ENCODE data around the gene ADSS1. TPM values are rescaled to one million over a fixed set of nuclear protein-coding genes. Genes with fewer than 3 reads are reported as not detected.

Gene ADSS1
- polyA plus RNA-seq, 4 donors = 14.5 to 18.5 (median 17.3) TPM

DNA sequence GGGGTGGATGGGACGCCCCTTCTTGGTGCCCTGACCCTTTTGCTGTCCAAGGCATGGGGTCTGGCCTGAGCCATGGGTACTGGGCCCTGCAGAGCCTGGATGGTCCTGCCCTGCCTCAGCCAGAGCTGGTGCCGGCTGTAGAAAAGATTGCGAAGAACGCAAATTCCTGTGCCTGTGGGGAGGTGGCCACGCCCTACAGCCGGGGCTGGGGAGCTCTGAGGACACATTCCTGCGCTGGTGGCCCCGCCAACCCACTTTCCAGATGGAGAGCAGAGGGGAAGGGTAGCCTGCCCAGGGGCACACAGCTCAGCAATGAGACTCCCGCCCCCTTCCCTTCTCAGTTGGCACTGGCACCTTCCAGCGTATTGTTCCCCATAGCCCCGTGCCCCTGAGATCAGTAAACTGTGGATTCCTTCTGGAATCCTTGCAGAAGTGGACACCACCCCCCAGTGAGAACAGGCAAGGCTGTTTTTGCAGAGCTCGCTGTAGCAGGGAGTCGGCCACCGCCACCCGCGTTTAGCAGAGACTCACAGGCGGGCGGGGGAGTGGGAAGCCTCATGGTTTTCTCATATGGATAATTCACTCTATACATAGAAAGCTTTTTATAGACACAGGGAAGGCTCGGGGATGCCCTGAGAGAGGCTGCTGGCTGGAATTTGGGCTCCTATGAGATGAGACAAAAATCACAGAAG is 26.0 kb upstream of the ADSS1 start:
- DNase-seq (ENCODE audit: low read depth in 4 of 4, low spot score in 3 of 4) = no peak

DNA sequence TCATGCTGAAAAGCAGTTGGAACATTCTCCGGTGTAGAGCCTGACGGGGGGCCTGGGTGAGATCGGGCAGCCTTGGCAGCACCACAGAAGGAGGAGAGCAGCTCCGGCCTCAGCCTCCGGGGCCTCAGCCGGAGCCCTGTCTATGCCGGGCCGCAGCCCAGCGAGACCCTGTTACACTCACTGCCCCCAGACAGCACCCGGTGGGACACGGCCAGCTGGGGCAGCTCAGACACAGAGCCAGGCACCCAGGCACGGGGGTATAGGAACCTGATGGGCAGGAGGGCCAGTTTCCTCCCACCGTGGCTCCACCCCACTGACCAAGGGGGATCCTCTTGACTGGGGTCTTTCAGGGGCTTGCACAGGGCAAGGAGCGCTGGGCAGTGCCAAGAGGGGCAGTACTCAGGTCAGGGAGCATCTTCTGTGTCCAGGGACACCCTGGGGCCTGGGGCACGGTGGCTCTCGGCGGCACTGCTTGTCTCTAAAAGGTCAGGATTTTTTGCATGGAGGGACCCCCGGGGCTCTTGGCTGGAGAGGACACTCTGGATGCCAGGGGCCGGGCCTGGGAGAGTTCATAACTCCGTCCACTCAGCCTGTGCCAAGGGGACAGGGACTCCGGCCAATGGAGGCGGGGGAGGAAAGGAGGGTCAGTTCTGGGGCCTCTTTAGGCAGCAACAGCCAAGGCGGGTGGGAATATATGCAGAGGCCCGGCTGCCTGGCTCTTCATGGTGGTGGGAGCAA is 25.2 kb upstream of the ADSS1 start:
- no peak for DNase-seq (ENCODE audit: low read depth in 4 of 4, low spot score in 3 of 4)

DNA sequence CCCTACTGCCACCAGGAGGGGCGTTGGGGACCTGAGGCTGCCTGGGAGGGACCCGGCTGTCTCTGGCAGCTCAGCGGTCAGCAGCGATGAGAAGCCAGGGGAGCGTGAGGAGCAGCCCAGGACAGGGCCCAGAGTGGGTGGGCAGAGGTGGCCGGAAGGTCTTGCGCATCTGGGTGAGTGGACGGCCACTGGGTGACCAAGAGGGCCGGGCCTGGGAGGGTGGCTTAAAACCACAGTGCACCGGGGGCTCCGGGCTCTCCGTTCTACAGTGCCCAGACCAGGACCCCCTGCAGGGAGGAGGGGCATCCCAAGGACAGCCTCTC is 24.6 kb upstream of the ADSS1 start:
- no peak for DNase-seq (ENCODE audit: low read depth in 4 of 4, low spot score in 3 of 4)

DNA sequence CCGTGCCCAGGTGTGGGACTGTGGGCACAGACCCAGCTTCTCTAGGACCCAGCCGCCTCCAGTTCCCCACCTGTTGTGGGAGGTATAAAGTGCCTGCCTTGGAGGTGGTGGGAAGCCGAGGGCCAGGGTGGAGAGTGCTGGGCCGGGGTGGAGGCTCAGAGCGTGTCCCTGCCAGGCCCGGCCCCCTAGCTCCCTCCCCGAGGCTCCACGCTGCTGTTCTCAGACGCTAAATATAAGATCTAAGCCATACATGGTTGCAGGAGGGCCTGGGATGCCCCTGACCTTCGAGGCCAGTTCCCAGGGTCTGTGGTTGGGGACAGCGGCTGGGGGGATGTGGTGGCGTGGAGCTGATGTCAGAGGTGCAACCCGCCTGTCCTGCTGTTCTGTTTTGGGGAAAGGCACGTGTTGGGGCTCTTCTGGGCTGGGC is 23.8 kb upstream of the ADSS1 start:
- no peak for DNase-seq (ENCODE audit: low read depth in 4 of 4, low spot score in 3 of 4)

DNA sequence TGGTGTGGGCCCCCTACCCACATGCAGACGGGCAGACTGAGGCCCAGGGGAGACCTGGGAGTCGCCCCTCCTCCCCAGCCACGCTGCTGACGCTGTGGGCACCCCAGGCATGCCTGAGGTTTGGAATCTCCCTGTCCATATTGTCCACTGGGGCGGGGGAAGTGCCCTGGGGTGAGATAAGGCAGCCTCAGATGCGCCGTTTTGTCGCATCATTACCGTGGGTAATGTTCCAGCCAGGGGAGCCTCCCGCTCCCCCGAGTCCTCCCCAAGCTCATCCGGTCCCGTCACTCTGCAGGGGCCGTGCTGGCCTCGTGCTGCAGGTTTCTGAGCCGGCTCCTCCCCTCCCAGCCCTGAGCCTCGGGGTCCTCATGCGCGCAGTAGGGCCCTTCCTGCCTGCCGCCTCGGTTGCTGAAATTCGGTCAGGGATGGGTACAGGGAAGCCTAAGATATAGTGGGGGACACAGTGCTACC is 23.2 kb upstream of the ADSS1 start:
- DNase-seq (ENCODE audit: low read depth in 4 of 4, low spot score in 3 of 4) = no peak

DNA sequence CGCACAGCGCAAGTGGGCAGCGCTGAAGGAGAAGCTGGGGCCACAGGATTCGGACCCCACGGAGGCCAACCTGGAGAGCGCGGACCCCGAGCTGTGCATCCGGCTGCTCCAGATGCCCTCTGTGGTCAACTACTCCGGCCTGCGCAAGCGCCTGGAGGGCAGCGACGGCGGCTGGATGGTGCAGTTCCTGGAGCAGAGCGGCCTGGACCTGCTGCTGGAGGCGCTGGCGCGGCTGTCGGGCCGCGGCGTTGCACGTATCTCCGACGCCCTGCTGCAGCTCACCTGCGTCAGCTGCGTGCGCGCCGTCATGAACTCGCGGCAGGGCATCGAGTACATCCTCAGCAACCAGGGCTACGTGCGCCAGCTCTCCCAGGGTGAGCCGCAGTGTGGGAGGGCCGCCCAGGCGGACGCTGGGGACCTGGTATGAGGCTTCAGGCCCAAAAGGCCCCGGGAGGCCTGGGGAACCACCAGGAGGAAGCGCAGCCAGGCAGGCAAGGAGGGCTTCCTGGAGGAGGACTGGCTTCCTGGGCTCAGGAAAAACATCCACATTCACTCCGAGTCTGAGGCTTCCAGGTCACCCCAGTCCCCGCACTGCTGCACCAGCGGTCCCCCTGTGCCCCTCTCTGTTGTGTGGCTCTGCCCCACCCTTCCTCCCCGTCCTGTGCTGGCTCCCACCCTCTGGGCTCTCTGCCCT is 22.5 kb upstream of the ADSS1 start:
- DNase-seq (ENCODE audit: low read depth in 4 of 4, low spot score in 3 of 4) = no peak

DNA sequence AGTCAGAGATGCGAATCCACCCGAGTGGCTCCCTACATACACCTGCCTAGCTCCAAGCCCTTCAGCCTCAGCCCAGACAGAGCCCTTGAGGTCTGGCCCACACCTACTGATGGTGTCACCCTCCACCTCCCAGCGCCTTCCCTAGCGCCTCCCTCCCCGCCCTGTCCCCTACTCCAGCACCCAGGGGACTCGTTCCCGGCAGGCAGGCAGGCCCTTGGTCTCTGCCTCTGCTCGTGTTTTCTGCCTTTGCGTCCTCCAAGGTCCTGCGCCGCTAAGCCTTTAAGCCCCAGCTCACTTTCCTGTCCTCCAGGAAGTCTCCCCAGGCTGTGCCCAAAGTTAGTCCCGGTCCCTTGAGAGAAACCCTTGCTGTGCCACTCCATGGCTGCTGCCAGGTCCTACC is 21.9 kb upstream of the ADSS1 start:
- DNase-seq (ENCODE audit: low read depth in 4 of 4, low spot score in 3 of 4) = no peak

DNA sequence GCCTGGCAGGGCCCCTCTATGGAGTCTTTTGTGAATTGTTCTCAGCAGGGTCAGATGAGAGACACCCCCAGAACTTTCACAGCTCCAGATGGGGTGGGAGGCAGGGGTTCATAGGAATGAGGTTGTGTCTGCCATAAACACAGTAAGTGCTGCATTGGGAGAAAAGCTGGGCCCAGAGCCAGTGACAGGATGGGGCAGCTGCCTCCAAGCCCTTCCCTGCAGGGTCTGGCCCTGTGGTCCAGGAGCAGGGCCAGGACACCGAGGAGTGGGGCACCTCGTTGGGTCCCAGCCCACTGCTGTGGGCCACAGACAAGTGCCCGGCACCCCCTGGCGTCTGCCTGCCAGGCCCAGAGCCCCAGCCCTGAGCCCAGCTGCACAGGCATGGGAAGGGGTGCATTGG is 21.4 kb upstream of the ADSS1 start:
- no peak for DNase-seq (ENCODE audit: low read depth in 4 of 4, low spot score in 3 of 4)

DNA sequence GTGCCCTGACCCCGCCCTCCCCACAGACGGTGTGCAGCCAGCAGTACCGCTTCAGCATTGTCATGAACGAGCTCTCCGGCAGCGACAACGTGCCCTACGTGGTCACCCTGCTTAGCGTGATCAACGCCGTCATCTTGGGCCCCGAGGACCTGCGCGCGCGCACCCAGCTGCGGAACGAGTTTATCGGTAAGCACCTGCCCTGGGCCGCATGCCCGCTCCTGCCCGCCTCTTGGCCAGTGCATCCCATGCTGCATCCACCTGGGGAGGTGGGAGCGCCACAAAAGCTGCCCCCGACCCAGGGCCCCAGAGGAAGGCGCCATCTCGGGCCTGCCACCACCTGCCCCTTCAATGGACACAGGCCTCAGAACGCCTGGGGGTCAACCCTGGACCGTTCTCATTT is 20.8 kb upstream of the ADSS1 start:
- no peak for DNase-seq (ENCODE audit: low read depth in 4 of 4, low spot score in 3 of 4)

DNA sequence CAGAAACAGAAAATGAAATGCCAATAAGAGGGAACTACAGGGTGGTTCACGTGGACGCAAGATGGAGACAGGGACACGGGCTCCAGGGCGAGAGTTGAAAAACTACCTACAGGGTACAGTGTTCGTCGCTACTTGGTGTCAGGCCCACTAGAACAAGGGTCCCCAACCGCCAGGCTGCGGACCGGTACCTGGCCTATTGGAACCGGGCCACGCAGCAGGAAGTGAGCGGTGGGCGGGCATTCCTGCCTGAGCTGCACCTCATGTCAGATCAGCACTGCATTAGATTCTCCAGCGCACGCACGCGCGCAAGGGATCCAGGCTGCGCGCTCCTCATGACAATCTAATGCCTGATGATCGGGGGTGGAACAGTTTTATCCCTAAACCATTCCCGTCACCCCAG is 19.8 kb upstream of the ADSS1 start:
- DNase-seq (ENCODE audit: low read depth in 4 of 4, low spot score in 3 of 4) = no peak

DNA sequence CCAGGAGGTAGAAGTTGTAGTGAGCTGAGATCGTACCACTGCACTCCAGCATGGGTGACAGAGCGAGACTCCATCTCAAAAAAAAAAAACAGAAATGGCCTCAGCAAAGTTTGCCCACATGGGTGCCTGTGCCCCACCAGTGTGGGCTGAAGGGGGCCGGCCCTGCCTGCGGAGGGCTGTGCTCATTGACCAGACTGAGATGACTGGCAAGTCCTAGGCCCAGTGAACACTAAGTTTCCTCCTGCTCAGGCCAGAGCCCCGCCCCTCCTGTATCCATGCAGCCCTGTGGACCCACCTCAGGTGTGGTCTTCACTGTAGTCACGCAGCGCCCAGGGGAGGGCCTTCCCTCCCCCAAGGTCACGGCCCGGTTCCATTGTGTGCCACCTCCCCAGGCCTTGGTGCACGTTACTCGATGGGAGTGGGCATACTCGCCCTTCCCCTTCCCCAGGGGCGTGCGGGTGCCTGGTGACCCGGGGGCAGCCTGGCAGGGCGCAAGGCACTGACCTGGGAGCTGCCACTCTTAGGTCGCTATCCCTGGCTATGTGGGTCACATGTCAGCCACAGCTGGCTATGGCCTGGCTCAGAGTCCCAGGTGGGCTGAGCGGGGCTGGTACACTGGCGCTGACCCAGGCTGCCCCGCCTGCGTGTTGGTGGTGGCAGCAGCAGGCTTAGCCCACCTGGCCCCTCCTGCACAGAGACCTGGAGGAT is 18.5 kb upstream of the ADSS1 start:
- DNase-seq (ENCODE audit: low read depth in 4 of 4, low spot score in 3 of 4) = no peak

DNA sequence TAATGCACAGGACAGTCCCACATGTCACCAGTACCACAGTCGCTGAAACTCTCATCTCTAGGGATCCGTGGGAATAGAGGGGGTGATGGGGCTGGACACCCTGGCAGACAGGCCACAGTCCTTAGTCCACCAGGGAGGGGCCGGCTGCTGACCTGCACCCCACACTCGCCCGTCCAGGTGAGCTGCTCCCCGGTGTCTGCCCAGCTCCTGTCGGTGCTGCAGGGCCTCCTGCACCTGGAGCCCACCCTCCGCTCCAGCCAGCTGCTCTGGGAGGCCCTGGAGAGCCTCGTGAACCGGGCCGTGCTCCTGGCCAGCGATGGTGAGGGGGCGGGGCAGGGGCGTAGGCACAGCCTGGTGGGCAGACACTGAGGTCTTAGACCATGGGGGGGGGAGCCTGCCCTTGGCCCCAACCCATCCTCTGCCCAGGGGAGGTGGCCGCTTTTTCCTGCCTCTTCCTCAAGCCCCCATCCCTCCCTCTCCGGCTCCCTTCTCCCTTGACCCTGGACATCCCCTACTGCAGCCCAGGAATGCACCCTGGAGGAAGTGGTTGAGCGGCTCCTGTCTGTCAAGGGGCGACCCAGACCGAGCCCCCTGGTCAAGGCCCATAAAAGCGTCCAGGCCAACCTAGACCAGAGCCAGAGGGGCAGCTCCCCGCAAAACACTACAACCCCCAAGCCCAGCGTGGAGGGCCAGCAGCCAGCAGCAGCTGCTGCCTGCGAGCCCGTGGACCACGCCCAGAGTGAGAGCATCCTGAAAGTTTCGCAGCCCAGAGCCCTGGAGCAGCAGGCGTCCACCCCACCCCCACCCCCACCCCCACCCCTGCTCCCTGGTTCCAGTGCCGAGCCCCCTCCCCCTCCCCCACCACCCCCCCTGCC is 17.1 kb upstream of the ADSS1 start:
- DNase-seq (ENCODE audit: low read depth in 4 of 4, low spot score in 3 of 4) = no peak

DNA sequence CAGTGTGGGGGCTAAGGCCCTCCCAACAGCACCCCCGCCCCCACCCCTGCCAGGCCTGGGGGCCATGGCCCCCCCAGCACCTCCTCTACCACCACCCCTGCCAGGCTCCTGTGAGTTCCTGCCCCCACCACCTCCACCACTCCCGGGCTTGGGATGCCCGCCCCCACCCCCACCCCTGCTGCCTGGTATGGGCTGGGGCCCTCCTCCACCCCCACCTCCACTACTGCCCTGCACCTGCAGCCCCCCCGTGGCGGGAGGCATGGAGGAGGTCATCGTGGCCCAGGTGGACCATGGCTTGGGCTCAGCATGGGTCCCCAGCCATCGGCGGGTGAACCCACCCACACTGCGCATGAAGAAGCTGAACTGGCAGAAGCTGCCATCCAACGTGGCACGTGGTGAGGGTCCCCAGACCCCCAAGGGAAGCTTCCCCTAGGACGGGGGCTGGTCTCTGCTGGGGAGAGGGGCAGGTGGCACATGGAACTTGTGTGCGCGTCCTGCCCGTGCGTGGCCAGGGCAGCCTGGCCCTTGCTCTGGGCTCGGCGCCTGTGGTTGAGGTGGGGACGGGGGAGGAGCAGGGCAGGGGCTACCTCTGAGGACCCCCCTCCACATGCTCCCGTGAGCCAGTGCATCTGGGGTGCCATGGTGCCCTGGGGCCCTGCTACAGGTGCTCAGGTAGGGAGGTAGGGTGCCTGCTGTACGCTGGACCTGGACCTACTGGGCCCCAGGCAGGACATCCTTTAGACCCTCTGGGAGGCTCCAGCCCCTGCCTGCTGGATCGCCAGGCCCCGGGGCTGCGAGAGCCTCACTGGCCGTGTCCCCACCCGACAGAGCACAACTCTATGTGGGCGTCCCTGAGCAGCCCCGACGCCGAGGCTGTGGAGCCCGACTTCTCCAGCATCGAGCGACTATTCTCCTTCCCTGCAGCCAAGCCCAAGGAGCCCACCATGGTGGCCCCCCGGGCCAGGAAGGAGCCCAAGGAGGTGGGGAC is 16.1 kb upstream of the ADSS1 start:
- no peak for DNase-seq (ENCODE audit: low read depth in 4 of 4, low spot score in 3 of 4)

DNA sequence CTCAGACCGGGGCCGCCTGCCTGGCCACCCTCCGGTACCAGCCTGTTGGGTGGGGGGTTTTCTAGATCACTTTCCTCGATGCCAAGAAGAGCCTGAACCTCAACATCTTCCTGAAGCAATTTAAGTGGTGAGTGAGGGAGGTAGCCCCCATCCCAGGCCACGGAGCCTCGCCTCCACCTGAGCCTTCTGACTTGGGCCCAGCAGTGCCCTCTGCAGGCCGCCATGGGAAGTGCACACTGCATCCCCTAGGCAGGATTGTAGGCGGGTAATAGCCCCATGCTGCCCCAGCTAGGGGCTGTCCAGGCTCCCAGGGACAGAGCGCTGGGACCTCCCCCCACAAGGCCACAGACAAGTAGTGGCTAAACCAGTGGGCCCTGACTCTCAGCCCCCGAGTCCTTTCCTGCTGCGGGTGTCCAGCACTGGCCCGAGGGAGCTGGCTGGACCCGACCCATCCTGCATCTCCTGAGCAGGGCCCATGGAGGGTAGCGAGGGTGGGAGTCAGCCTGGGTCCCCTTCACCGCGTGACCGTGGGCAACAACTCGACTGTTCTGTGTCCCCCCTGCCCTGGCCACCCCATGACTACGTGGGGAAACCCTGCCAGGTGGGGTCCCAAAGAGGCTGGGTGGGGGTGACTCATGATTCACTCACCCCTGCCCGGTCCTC is 15.3 kb upstream of the ADSS1 start:
- no peak for DNase-seq (ENCODE audit: low read depth in 4 of 4, low spot score in 3 of 4)

DNA sequence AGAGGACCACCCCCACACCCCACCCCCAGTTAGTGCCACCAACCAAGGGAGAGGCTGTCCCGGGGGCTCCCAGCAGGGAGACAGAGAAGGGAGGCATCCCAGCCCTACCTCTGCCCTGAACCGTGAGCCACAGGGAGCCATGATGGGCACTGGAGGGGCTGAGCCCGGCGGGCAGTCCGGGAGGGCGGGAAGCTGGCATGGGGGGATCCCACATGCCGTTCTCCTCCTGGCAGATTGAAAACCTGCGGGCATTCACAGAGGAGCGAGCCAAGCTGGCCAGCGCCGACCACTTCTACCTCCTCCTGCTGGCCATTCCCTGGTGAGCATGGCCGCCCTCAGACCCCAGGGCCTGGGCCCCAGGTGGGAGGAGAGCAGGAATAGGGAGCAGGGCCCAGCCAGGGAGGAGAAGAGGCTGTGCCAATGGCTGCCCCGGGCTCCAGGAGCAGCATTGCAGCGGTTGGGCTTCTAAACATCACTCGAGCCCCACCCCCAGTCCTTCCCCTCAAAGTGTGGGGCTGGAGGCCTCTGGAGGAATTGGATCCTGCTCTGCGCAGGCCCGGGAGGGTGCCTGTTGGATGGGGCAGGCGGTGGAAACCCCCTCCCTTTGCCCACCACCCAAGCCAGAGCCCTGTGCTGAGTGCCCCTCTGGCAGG is 14.5 kb upstream of the ADSS1 start:
- DNase-seq (ENCODE audit: low read depth in 4 of 4, low spot score in 3 of 4) = no peak

DNA sequence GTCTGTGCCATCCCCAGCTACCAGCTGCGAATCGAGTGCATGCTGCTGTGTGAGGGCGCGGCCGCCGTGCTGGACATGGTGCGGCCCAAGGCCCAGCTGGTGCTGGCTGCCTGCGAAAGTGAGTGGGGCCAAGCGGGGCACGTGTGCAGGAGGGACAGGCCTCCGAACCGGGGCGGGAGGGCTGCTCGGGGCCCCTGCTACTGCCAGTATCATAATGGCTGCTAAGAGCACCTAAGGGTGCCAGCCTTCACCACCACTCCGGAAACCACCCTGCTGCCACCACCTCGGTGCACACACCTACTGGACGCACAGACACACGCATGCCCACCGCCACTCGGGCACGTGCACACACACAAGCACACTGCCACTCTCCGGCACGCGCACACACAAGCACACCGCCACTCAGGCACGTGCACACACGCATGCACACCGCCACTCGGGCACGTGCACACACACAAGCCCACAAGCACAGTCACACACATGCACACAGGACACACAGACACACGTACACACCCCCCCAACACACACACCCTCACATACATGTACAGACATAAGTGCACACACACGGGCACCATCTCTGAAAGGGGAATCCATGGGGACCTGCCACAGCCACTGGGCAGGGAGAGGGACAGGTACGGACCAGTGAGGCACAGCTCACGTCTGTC is 13.8 kb upstream of the ADSS1 start:
- no peak for DNase-seq (ENCODE audit: low read depth in 4 of 4, low spot score in 3 of 4)
